ENCODE data around the gene TBCCD1. TPM values are rescaled to one million over a fixed set of nuclear protein-coding genes. Genes with fewer than 3 reads are reported as not detected.
A peak's percentile ranks its signal among the peaks of the same experiment; 100 is the strongest.

TBCCD1 gene
- total RNA-seq, 1 experiment from 2014 or later, result 20.1 TPM

GRCh38 chr3:186614266-186614596 is 47.1 kb upstream of the TBCCD1 start:
- ChIA-PET CTCF (interaction anchor here (0.6 to 1.9 kb wide), 14 partner anchors 11 to 1005 kb away, joined by 3 to 11 read pairs (median 4); partner anchors contain the start of genes DNAJB11 and RPL39L), POLR2A (ENCODE audit: low non-redundant PET) (interaction anchor here (0.7 kb wide), 1 partner anchor 551 kb away, joined by 3 read pairs; no protein-coding TSS in a partner anchor)
- no peaks in the 10 kb centered on the region for H3K36me3 ChIP-seq (ENCODE audit: insufficient read depth, low read length, poor library complexity, severe bottlenecking)
- H3K27ac ChIP-seq (ENCODE audit: low read depth, low read length, poor library complexity, severe bottlenecking), result peak overlapping the region; percentile 87
- H3K4me3 ChIP-seq (ENCODE audit: low read depth, low read length, poor library complexity, severe bottlenecking), result peak overlapping the region; percentile 34
- no peak for TF ChIP-seq EZH2 (IDR thresholded peaks at IDR 0.05; ENCODE audit: borderline replicate concordance, low read depth, low read length, poor library complexity, severe bottlenecking)
- TF ChIP-seq CTCF (conservative IDR thresholded peaks at IDR 0.05; ENCODE audit: low read depth, low read length), result no peak
- DNase-seq (ENCODE audit: low spot score), result peak; percentile 53
- intact Hi-C loops (cut with micrococcal nuclease; ENCODE audit: unreplicated experiment), result loop anchor here (2.0 to 10.0 kb wide), 3 partner anchors 25 to 632 kb away; partner anchors contain the start of gene EIF4A2
- H3K4me1 ChIP-seq (ENCODE audit: insufficient read depth, low read length, poor library complexity, severe bottlenecking), result peaks cover 35% of the 10 kb centered on the region
- no peaks in the 10 kb centered on the region for H3K27me3 ChIP-seq (replicated peaks; ENCODE audit: insufficient read depth, low read depth, low read length, poor library complexity)
- TSS peak; percentile 88 for BruUV-seq (replicated peaks)
- no peaks in the 10 kb centered on the region for H3K9me3 ChIP-seq (ENCODE audit: low read depth, low read length, poor library complexity, severe bottlenecking)

GRCh38 chr3:186613637-186614265 is 46.6 kb upstream of the TBCCD1 start:
- Histone ChIP-seq H3K9me3 (ENCODE audit: low read depth, low read length, poor library complexity, severe bottlenecking) (no peaks in the 10 kb centered on the region), H3K36me3 (ENCODE audit: insufficient read depth, low read length, poor library complexity, severe bottlenecking) (no peaks in the 10 kb centered on the region), H3K27me3 (replicated peaks; ENCODE audit: insufficient read depth, low read depth, low read length, poor library complexity) (no peaks in the 10 kb centered on the region), H3K4me1 (ENCODE audit: insufficient read depth, low read length, poor library complexity, severe bottlenecking) (peaks cover 35% of the 10 kb centered on the region), H3K4me3 (ENCODE audit: low read depth, low read length, poor library complexity, severe bottlenecking) (peak overlapping the region; percentile 34), H3K27ac (ENCODE audit: low read depth, low read length, poor library complexity, severe bottlenecking) (peak overlapping the region; percentile 87)
- intact Hi-C loops (cut with micrococcal nuclease; ENCODE audit: unreplicated experiment), result loop anchor here (2.0 to 10.0 kb wide), 3 partner anchors 25 to 631 kb away; partner anchors contain the start of gene EIF4A2
- CTCF ChIA-PET, result interaction anchor here (0.6 to 1.9 kb wide), 6 partner anchors 32 to 526 kb away, joined by 3 to 7 read pairs (median 4); partner anchors contain the start of genes DNAJB11 and RPL39L
- peak; percentile 95 for DNase-seq (ENCODE audit: low spot score)
- TF ChIP-seq EZH2 (IDR thresholded peaks at IDR 0.05; ENCODE audit: borderline replicate concordance, low read depth, low read length, poor library complexity, severe bottlenecking) (no peak), CTCF (conservative IDR thresholded peaks at IDR 0.05; ENCODE audit: low read depth, low read length) (no peak)
- POLR2A ChIA-PET (ENCODE audit: low non-redundant PET), result interaction anchor here (0.9 kb wide), 1 partner anchor 503 kb away, joined by 10 read pairs; no protein-coding TSS in a partner anchor
- no TSS peak for BruUV-seq (replicated peaks)

- TF ChIP-seq CTCF (conservative IDR thresholded peaks at IDR 0.05; ENCODE audit: low read depth, low read length) (no peak), EZH2 (IDR thresholded peaks at IDR 0.05; ENCODE audit: borderline replicate concordance, low read depth, low read length, poor library complexity, severe bottlenecking) (no peak)
- CTCF ChIA-PET, result interaction anchor here (1.9 kb wide), 1 partner anchor 42 kb away, joined by 7 read pairs; the partner anchor contains the start of gene DNAJB11
- H3K27me3 ChIP-seq (replicated peaks; ENCODE audit: insufficient read depth, low read depth, low read length, poor library complexity), result no peaks in the 10 kb centered on the region
- H3K27ac ChIP-seq (ENCODE audit: low read depth, low read length, poor library complexity, severe bottlenecking), result peak within 1 kb of the TSS; percentile 87
- peak within 1 kb of the TSS; percentile 34 for H3K4me3 ChIP-seq (ENCODE audit: low read depth, low read length, poor library complexity, severe bottlenecking)
- H3K9me3 ChIP-seq (ENCODE audit: low read depth, low read length, poor library complexity, severe bottlenecking), result no peaks in the 10 kb centered on the region
- intact Hi-C loops (cut with micrococcal nuclease; ENCODE audit: unreplicated experiment), result loop anchor here (5.0 to 10.0 kb wide), 2 partner anchors 172 to 631 kb away; partner anchors contain the start of gene EIF4A2
- POLR2A ChIA-PET (ENCODE audit: low non-redundant PET), result interaction anchor here (0.9 kb wide), 1 partner anchor 502 kb away, joined by 10 read pairs; no protein-coding TSS in a partner anchor
- H3K4me1 ChIP-seq (ENCODE audit: insufficient read depth, low read length, poor library complexity, severe bottlenecking), result peaks cover 35% of the 10 kb centered on the region
- no peaks in the 10 kb centered on the region for H3K36me3 ChIP-seq (ENCODE audit: insufficient read depth, low read length, poor library complexity, severe bottlenecking)
- no TSS peak for BruUV-seq (replicated peaks)
- DNase-seq (ENCODE audit: low spot score), result no peak
These were observed 45.8 kb upstream of the TBCCD1 start, which contains the start of gene AHSG for GRCh38 chr3:186612721-186613636. AHSG (plus strand) TSS chr3:186613060; CDS start chr3:186613142, 82 bp downstream.

Data from A673 (cell line).